ENCODE data around the gene SPRR2F.
"Not testable (repeated sequence)": the region's sequence is repeated elsewhere in the genome, so short reads cannot be mapped to it uniquely, and the experiment has no call there.

The SPRR2F gene, protein sequence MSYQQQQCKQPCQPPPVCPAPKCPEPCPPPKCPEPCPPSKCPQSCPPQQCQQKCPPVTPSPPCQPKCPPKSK

DNA sequence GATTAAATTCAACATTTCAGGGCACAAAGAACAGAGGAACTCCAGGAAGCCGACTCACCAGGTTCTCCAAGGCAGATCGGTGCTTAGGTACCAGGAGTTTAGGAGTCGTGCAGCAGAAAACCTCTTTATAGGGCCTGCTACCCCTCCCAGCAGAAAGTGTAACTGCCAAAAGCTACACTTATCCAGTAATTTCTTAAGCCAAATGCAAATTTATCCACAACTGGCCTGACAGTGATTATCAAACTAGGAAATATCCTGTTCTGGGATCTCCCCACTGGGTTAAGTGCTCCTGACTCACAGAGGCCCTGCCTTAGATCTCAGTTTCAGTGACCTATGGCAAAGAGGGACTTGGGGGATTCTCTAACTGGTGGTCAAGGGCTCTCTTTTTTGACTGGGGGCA lies at the start of gene SPRR2F:
SPRR2F (minus strand) TSS at position 101 of the 400 bp plus-strand sequence. CDS start 783 bp downstream, outside the sequence.
- DNase-seq (no peak), ATAC-seq (replicated peaks) (no peak)
- Mint-ChIP-seq H3K4me3 (no peak within 1 kb of the TSS), H3K27ac (no peak within 1 kb of the TSS), H3K9me3 (peaks cover 0 to 1% of the 10 kb centered on the region in 2 donors), H3K4me1 (no peaks in the 10 kb centered on the region), H3K27me3 (peaks cover 16 to 44% of the 10 kb centered on the region in 2 donors), H3K36me3 (no peaks in the 10 kb centered on the region)

DNA sequence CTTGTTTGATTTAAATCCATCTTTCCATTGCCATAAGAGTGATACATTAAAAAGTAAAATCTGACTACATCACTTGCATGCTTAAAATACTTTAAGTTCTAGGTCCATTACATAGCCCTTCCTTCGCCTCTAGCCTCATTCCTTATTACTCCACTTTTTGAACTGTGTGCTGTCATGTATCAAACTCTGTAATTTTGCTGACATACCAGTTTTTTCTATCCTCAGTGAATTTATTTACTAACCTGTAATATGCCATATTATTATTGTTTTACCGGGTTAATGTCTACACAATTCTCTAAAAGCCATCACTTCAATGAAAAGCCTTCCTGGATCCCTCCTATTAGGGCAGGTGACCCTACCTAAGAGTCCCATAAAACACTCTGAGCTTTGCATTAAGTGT lies 42.2 kb upstream of the SPRR2F start:
- ATAC-seq (replicated peaks) (no peak), DNase-seq (no peak)
- Mint-ChIP-seq H3K27ac (no peak overlapping the region), H3K4me1 (no peaks in the 10 kb centered on the region), H3K9me3 (peaks cover 7 to 17% of the 10 kb centered on the region in 2 donors), H3K27me3 (peaks cover 13% of the 10 kb centered on the region in 2 donors), H3K36me3 (no peaks in the 10 kb centered on the region), H3K4me3 (no peak overlapping the region)

DNA sequence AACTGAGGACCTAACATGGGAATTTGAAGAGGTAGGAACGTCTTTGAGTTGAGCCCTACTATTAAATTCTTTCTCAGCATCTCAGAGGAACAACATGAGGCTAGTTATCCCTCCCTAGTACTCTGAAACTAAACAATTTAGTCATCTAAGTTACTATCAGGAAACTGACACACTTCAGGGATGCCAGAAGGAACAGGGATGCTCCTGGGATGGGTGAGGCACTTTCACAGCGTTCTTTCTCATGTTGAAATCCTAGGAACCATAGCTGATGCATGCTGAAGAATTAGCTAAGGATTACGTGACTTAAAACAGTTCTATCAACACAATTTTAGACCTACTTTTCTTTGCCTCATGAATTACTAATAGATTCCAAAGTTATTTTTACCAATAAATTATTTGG lies 39.2 kb upstream of the SPRR2F start:
- H3K36me3 Mint-ChIP-seq, result no peaks in the 10 kb centered on the region
- no peak for DNase-seq
- no peak overlapping the region for H3K27ac Mint-ChIP-seq
- ATAC-seq (replicated peaks), result no peak
- no peak overlapping the region for H3K4me3 Mint-ChIP-seq
- peaks cover 17 to 25% of the 10 kb centered on the region in 2 donors for H3K27me3 Mint-ChIP-seq
- H3K4me1 Mint-ChIP-seq, result no peaks in the 10 kb centered on the region
- peaks cover 0 to under 1% of the 10 kb centered on the region in 2 donors for H3K9me3 Mint-ChIP-seq

DNA sequence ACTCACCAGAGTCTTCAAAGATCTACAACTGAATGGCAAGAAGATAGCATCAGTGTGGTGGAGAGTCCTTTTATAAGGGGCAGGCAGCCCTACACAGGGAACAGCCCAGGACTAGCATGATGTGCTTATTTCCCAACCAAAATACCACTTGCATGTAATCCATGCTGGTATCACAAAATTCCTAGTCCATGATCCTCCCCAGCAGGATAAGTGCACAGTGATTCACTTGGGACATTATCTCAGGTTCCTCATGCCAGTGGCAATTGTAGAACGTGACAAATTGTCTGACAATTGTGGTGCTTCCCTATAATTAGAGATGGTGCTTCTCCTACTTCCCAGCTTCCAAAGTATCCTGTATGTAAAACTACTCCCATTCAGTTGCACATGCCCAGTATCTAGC lies 37.5 kb upstream of the SPRR2F start, which contains the start of gene SPRR2G:
SPRR2G (minus strand) TSS at position 45 of the 400 bp plus-strand sequence. CDS start 780 bp downstream, outside the sequence.
- no peak within 1 kb of the TSS for H3K4me3 Mint-ChIP-seq

DNA sequence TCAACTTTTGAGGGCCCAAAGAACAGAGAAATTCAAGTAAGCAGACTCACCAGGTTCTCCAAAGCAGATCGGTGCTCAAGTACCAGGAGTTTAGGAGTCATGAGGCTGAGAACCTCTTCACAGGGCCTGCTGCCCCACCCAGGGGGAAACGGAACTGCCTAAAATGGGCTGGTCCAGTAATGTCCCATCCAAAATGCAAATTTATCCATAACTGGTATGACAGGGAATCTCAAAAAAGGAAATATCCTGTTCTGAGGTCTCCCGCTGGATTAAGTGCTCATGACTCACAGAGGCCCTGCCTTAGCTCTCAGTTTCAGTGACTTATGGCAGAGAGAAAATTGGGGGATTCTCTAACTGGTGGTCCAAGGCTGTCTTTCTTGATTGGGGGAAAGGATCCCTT lies 28.1 kb upstream of the SPRR2F start:
- H3K9me3 Mint-ChIP-seq, result peaks cover 0 to 2% of the 10 kb centered on the region in 2 donors
- no peak overlapping the region for H3K4me3 Mint-ChIP-seq
- ATAC-seq (replicated peaks), result no peak

More for the DNA sequence above, 37.5 kb upstream of the SPRR2F start, which contains the start of gene SPRR2G:
- DNase-seq (no peak), ATAC-seq (replicated peaks) (no peak)
- H3K27ac Mint-ChIP-seq, result no peak within 1 kb of the TSS
- H3K4me1 Mint-ChIP-seq, result no peaks in the 10 kb centered on the region
- peaks cover 21 to 25% of the 10 kb centered on the region in 2 donors for H3K27me3 Mint-ChIP-seq
- no peaks in the 10 kb centered on the region for H3K36me3 Mint-ChIP-seq
- H3K9me3 Mint-ChIP-seq, result no peaks in the 10 kb centered on the region

DNA sequence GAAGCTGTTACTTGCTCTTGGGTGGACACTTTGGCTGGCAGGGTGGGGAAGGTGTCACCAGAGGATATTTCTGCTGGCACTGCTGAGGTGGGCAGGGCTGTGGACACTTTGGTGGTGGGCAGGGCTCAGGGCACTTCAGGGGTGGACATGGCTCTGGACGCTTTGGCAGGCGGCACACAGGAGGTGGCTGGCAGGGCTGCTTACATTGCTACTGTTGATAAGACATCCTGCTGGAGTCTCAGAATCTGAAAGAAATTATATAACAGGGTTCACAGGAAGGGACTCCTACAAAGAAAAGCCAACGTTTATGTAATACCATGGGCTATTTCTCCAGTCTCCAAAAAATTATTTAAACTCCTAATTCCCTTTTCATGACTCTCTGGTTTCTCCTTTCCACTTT lies 27.2 kb upstream of the SPRR2F start:
- ATAC-seq (replicated peaks), result no peak
- Mint-ChIP-seq H3K4me1 (no peaks in the 10 kb centered on the region), H3K4me3 (no peak overlapping the region), H3K36me3 (no peaks in the 10 kb centered on the region), H3K27ac (no peak overlapping the region), H3K27me3 (peaks cover 35 to 39% of the 10 kb centered on the region in 2 donors), H3K9me3 (peaks cover 0 to 3% of the 10 kb centered on the region in 2 donors)
- no peak for DNase-seq

More for the DNA sequence above, 28.1 kb upstream of the SPRR2F start:
- H3K4me1 Mint-ChIP-seq, result no peaks in the 10 kb centered on the region
- no peaks in the 10 kb centered on the region for H3K36me3 Mint-ChIP-seq
- no peak for DNase-seq
- peaks cover 34 to 35% of the 10 kb centered on the region in 2 donors for H3K27me3 Mint-ChIP-seq
- no peak overlapping the region for H3K27ac Mint-ChIP-seq

DNA sequence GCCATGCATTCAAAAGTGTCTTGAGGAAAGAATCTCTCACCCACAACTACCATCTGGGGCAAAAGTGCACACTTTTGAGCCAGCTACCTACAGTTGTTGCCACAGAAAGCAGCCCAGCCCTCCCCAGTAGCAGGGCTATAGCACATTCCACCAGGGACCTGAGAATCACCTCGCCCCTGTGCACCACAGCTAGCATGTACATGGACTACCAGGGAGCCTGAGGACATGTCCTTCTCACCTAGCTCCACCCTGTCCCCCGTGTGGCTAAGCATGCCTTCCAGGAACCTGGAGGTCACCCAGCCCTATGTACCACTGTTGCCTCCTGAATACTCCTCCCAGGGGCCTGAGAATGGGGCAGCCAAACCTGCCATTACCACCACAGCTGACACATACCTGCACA lies 20.4 kb upstream of the SPRR2F start:
- Mint-ChIP-seq H3K4me3 (no peak overlapping the region), H3K36me3 (no peaks in the 10 kb centered on the region), H3K27ac (no peak overlapping the region), H3K4me1 (no peaks in the 10 kb centered on the region), H3K9me3 (peaks cover 0 to 3% of the 10 kb centered on the region in 2 donors), H3K27me3 (peaks cover 65 to 66% of the 10 kb centered on the region in 2 donors)
- ATAC-seq (replicated peaks), result no peak
- DNase-seq, result no peak

DNA sequence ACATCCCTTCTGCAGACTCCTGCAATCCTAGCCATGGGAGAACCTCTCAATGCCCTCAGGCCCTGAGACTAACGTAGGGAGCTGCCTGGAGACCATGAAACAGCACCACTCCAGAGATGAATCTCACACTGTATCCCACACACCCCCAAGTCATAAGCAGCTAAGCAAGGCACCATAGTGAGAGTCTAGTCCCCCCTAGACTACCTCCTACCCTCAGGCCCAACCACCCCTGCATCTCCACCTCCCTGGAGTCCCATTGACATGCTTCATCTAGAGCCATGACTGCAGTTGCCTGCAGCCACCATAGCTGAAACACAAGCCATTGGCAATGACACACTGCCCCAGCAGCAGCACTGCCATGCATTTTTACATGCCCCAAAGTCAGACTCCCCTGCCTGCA lies 20.0 kb upstream of the SPRR2F start:
- Mint-ChIP-seq H3K9me3 (peaks cover 0 to 3% of the 10 kb centered on the region in 2 donors), H3K4me1 (no peaks in the 10 kb centered on the region), H3K4me3 (no peak overlapping the region), H3K27ac (no peak overlapping the region), H3K36me3 (no peaks in the 10 kb centered on the region), H3K27me3 (peaks cover 66% of the 10 kb centered on the region in 2 donors)
- DNase-seq (no peak), ATAC-seq (replicated peaks) (no peak)

DNA sequence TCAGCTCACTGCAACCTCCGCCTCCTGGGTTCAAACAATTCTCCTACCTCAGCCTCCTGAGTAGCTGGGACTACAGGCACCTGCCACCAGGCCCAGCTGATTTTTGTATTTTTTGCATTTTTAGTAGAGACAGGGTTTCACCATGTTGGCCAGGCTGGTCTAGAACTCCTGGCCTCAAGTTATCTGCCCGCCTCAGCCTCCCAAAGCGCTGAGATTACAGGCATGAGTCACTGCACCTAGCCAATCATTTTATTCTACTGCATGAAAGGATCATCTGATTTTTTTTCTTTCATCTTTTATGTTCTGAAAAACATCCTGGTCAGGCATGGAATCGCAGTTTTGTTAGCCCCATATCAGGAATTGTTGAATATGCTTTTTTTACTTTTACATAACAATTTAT lies 15.4 kb upstream of the SPRR2F start:
- not testable (repeated sequence) for DNase-seq; H3K4me3 Mint-ChIP-seq; H3K4me1 Mint-ChIP-seq; H3K27ac Mint-ChIP-seq; H3K36me3 Mint-ChIP-seq; ATAC-seq (replicated peaks)
- peaks cover 16 to 21% of the 10 kb centered on the region in 2 donors for H3K9me3 Mint-ChIP-seq
- peaks cover 37 to 43% of the 10 kb centered on the region in 2 donors for H3K27me3 Mint-ChIP-seq

DNA sequence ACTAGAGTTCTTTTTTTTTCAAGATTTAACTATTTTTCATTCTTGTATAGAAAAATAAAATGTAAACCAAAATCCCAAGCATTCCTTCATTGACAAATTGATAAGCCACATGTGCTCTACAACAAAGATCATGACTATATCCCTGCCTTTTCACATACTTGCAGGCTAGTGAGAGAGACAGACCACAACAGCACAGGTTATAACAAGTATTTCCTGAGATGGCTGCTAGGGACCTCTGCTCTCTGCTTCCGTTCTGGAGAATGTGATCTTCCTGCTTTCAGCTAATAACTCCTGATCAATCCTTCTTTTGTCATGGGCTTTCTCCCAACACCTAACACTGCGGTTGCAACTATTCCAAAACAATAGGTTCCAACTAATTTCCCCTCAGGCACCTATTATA lies 14.0 kb upstream of the SPRR2F start:
- Mint-ChIP-seq H3K4me3 (no peak overlapping the region), H3K36me3 (peaks cover 0 to 4% of the 10 kb centered on the region in 2 donors), H3K9me3 (peaks cover 16 to 26% of the 10 kb centered on the region in 2 donors), H3K27me3 (peaks cover 27 to 33% of the 10 kb centered on the region in 2 donors), H3K4me1 (no peaks in the 10 kb centered on the region), H3K27ac (no peak overlapping the region)
- DNase-seq (no peak), ATAC-seq (replicated peaks) (no peak)

DNA sequence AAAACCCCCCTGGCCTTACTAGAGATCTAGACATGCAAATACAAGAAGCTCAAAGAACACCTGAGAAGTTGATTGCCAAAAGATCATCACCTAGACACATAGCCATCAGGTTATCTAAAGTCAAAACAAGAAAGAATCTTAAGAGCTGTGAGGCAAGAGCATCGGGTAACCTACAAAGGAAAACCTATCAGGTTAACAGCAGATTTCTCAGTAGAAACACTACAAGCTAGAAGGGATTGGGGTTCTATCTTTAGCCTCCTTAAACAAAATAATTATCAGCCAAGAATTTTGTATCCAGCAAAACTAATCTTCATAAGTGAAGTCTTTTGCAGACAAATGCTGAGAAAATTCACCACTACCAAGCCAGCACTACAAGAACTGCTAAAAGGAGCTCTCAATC lies 12.2 kb upstream of the SPRR2F start:
- Mint-ChIP-seq H3K4me3 (no peak overlapping the region), H3K9me3 (peaks cover 16 to 26% of the 10 kb centered on the region in 2 donors), H3K4me1 (no peaks in the 10 kb centered on the region), H3K27ac (no peak overlapping the region), H3K27me3 (peaks cover 22 to 35% of the 10 kb centered on the region in 2 donors), H3K36me3 (peaks cover 0 to 4% of the 10 kb centered on the region in 2 donors)
- ATAC-seq (replicated peaks) (no peak), DNase-seq (no peak)

DNA sequence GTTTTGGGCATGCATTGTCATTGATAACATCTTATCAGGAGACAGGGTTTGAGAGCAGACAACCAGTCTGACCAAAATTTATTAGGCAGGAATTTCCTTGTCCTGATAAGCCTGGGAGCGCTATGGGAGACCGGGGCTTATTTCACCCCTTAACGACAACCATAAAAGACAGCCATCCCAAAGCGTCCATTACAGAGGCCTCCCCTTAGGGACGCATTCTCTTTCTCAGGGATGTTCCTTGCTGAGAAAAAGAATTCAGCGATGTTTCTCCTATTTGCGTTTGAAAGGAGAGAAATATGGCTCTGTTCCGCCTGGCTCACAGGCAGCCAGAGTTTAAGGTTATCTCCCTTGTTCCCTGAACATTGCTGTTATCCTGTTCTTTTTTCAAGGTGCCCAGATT lies 10.5 kb upstream of the SPRR2F start:
- not testable (repeated sequence) for H3K4me1 Mint-ChIP-seq; ATAC-seq (replicated peaks); H3K36me3 Mint-ChIP-seq; H3K4me3 Mint-ChIP-seq; DNase-seq; H3K27ac Mint-ChIP-seq
- H3K9me3 Mint-ChIP-seq, result peaks cover 16 to 26% of the 10 kb centered on the region in 2 donors
- peaks cover 17 to 30% of the 10 kb centered on the region in 2 donors for H3K27me3 Mint-ChIP-seq

DNA sequence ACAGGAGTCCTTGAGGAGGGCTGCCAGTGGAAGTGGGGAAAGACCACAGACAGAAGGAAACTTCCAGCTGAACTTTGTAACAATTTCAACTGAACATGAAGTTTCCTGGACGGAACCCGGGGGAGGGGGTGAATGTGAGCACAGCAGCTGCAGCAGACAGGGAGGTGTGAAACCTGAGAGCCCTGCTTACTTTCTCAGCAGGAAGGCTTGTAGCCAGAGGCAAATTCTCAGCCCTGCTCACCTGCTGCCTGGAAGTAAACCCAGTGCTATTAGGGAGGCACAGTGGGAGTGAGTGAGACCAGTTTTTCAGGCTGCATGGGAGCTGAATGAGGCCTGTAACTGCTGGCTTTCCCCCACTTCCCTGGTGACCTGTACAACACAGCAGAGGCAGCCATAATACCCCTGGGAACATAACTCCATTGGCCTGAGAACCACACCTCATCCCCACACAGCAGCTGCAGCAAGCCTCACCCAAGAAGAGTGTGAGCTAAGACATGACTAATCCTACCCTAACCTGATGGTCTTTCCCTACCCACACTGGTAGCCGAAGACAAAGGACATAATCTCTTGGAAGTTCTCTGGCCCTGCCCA lies 9.6 kb upstream of the SPRR2F start:
- H3K27me3 Mint-ChIP-seq, result peaks cover 13 to 36% of the 10 kb centered on the region in 2 donors
- no peak overlapping the region for H3K27ac Mint-ChIP-seq
- H3K9me3 Mint-ChIP-seq, result peaks cover 16 to 26% of the 10 kb centered on the region in 2 donors
- peaks cover 0 to 4% of the 10 kb centered on the region in 2 donors for H3K36me3 Mint-ChIP-seq
- ATAC-seq (replicated peaks) (no peak), DNase-seq (no peak)
- H3K4me3 Mint-ChIP-seq, result no peak overlapping the region
- H3K4me1 Mint-ChIP-seq, result no peaks in the 10 kb centered on the region

DNA sequence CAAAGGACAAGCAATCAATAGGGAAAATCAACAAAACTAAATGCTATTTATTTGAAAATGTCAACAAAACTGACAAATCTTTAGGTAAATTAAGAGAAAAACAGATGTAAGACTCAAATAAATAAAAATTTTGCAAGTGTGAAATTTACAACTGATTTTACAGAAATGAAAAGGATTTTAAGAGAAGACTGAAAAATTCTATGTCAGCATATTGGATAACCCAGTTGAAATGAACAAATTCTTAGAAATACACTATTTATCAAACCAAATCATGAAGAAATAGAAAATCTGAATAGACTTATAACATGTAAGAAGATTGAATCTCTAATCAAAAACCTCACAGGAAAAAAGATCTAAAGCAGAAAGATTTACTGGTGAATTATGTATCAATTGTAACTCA lies 7.6 kb upstream of the SPRR2F start:
- Mint-ChIP-seq H3K4me1 (no peaks in the 10 kb centered on the region), H3K9me3 (peaks cover 16 to 25% of the 10 kb centered on the region in 2 donors), H3K4me3 (no peak overlapping the region), H3K36me3 (peaks cover 0 to 4% of the 10 kb centered on the region in 2 donors), H3K27me3 (peaks cover 17 to 46% of the 10 kb centered on the region in 2 donors), H3K27ac (no peak overlapping the region)
- DNase-seq (no peak), ATAC-seq (replicated peaks) (no peak)

DNA sequence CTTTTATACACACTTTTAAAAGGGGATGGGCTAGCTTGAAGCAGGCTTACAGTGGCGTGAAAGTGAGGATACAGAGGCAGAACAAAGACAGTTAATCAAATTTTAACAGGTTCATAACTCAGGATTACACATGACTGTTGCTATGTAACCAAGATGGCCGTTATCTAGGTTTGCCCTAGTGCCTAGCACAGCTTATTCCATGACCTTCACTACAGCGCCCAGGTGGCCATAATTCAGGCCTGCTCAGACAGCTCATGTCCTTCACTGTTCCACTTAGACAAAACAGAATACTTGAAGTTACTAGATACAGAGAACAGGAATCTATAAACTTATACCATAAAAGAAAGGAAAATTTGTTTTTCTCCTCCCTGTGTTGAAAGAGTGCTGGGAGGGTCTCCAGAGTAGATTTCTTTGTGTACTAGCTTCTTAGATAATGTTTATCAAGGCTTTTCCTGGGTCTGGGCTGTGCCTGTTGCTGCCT lies 6.2 kb upstream of the SPRR2F start:
- peaks cover 4 to 11% of the 10 kb centered on the region in 2 donors for H3K9me3 Mint-ChIP-seq
- no peak overlapping the region for H3K4me3 Mint-ChIP-seq
- H3K27ac Mint-ChIP-seq, result no peak overlapping the region
- no peak for ATAC-seq (replicated peaks)
- no peaks in the 10 kb centered on the region for H3K4me1 Mint-ChIP-seq
- DNase-seq, result no peak
- no peaks in the 10 kb centered on the region for H3K36me3 Mint-ChIP-seq
- H3K27me3 Mint-ChIP-seq, result peaks cover 23 to 52% of the 10 kb centered on the region in 2 donors
